Keratinocyte (primary cell): ENCODE results near the gene GSTT2B.

Source experiments
- CTCF ChIP-seq, 3 experiments: IDR thresholded peaks in 1 of 3; conservative IDR thresholded peaks in 1 of 3; optimal IDR thresholded peaks in 1 of 3; 2 replicates in 2 of 3; 3 replicates in 1 of 3; pipeline versions ENCODE3 to v1.5.1; 2011; ENCODE audit warnings: low read length in 3 of 3, mild to moderate bottlenecking in 3 of 3, moderate library complexity in 2 of 3, control low read depth in 1 of 3, inconsistent platforms in 1 of 3; ENCODE audit not compliant: insufficient read depth in 2 of 3; ENCODE audit errors: extremely low read depth in 1 of 3
- EZH2 ChIP-seq: IDR thresholded peaks from one replicate; pipeline ENCODE4 v1.6.1; 2012; ENCODE audit warnings: inconsistent platforms, mild to moderate bottlenecking, low read length, moderate library complexity

GRCh38 chr22:24006207-24006913 lies 45.4 kb upstream of the GSTT2B start:
- TF ChIP-seq CTCF (optimal IDR thresholded peaks at IDR 0.05 in 1 of 3, IDR thresholded peaks at IDR 0.05 in 1 of 3, conservative IDR thresholded peaks at IDR 0.05 in 1 of 3; ENCODE audit: extremely low read depth in 1 of 3, insufficient read depth in 2 of 3, low read length in 3 of 3): no peak
- TF ChIP-seq EZH2: no peak
